HEK293 (cell line): ENCODE measurements around the gene TRAF5.

Source experiments
- BCL11A ChIP-seq: fragments of 450-650 bp; formaldehyde crosslinking; IDR thresholded peaks from 2 replicates; pipeline ENCODE4 v1.5.1; 2016; ENCODE audit warnings: low read depth, missing biosample characterization, missing genetic modification characterization
- TCF7L2 ChIP-seq: IDR thresholded peaks from 2 replicates; pipeline ENCODE4 v1.6.1; 2011; ENCODE audit warnings: low read depth, mild to moderate bottlenecking, inconsistent platforms, low read length, moderate library complexity, borderline replicate concordance
- YY1 ChIP-seq: fragments of 450-650 bp; formaldehyde crosslinking; IDR thresholded peaks from 2 replicates; pipeline ENCODE4 v1.5.1; 2018; ENCODE audit warnings: missing biosample characterization, missing genetic modification characterization
- ZBTB49 ChIP-seq: fragments of 450-650 bp; formaldehyde crosslinking; IDR thresholded peaks from 2 replicates; pipeline ENCODE4 v1.5.1; 2016; ENCODE audit warnings: missing biosample characterization, missing genetic modification characterization, low read depth
- ZFP37 ChIP-seq: fragments of 450-650 bp; formaldehyde crosslinking; IDR thresholded peaks from 2 replicates; pipeline ENCODE4 v1.5.1; 2016; ENCODE audit warnings: missing biosample characterization, missing genetic modification characterization
- ZNF138 ChIP-seq: fragments of 450-650 bp; formaldehyde crosslinking; IDR thresholded peaks from 2 replicates; pipeline ENCODE4 v1.5.1; 2016; ENCODE audit warnings: missing biosample characterization, missing genetic modification characterization, borderline replicate concordance
- ZNF248 ChIP-seq: fragments of 450-650 bp; formaldehyde crosslinking; IDR thresholded peaks from 2 replicates; pipeline ENCODE4 v1.5.1; 2017; ENCODE audit warnings: missing biosample characterization, missing genetic modification characterization
- ZNF292 ChIP-seq: fragments of 450-650 bp; formaldehyde crosslinking; IDR thresholded peaks from 2 replicates; pipeline ENCODE4 v1.5.1; 2016; ENCODE audit warnings: low read depth, missing biosample characterization, missing genetic modification characterization, borderline replicate concordance
- ZNF548 ChIP-seq: fragments of 450-650 bp; formaldehyde crosslinking; IDR thresholded peaks from 2 replicates; pipeline ENCODE4 v1.5.1; 2016; ENCODE audit warnings: missing biosample characterization, missing genetic modification characterization
- ZNF768 ChIP-seq: fragments of 450-650 bp; formaldehyde crosslinking; IDR thresholded peaks from 2 replicates; pipeline ENCODE4 v1.5.1; 2018; ENCODE audit warnings: missing biosample characterization, mild to moderate bottlenecking, missing genetic modification characterization
- TF ChIP-seq, protein P1 (sequence below): fragments of 450-650 bp; formaldehyde crosslinking; IDR thresholded peaks from 2 replicates; pipeline ENCODE4 v1.5.1; 2016; ENCODE audit warnings: missing biosample characterization, missing genetic modification characterization

DNA sequence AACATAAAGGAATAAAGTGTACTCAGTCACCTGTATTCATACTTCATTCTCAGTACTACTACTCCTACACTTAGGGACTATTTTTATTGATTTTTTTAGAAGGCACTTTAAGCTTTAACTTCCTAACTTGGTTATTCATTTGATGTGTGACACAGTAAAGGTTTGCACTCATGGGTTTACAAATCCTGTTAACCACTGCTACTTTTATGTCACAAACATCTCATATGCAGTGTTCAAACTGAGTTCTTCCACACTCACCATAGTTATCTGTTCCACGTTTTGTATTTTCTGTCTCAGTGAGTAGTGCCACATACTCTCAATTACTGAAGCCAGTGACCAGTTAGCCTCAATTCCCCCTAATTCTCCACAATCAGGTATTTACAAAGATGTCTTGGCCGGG lies 34.2 kb upstream of the TRAF5 start:
- no peak for TF ChIP-seq TCF7L2
- TF ChIP-seq ZNF768 (tag by site-specific recombination): no peak
- TF ChIP-seq ZNF138 (tag by site-specific recombination): no peak
- TF ChIP-seq ZFP37: no peak
- TF ChIP-seq YY1 (tag by site-specific recombination): no peak
- no peak for TF ChIP-seq ZBTB49
- TF ChIP-seq ZNF248 (tag by site-specific recombination): no peak
- no peak for TF ChIP-seq BCL11A (tag by site-specific recombination)
- TF ChIP-seq ZNF292: no peak
- TF ChIP-seq, protein P1, sequence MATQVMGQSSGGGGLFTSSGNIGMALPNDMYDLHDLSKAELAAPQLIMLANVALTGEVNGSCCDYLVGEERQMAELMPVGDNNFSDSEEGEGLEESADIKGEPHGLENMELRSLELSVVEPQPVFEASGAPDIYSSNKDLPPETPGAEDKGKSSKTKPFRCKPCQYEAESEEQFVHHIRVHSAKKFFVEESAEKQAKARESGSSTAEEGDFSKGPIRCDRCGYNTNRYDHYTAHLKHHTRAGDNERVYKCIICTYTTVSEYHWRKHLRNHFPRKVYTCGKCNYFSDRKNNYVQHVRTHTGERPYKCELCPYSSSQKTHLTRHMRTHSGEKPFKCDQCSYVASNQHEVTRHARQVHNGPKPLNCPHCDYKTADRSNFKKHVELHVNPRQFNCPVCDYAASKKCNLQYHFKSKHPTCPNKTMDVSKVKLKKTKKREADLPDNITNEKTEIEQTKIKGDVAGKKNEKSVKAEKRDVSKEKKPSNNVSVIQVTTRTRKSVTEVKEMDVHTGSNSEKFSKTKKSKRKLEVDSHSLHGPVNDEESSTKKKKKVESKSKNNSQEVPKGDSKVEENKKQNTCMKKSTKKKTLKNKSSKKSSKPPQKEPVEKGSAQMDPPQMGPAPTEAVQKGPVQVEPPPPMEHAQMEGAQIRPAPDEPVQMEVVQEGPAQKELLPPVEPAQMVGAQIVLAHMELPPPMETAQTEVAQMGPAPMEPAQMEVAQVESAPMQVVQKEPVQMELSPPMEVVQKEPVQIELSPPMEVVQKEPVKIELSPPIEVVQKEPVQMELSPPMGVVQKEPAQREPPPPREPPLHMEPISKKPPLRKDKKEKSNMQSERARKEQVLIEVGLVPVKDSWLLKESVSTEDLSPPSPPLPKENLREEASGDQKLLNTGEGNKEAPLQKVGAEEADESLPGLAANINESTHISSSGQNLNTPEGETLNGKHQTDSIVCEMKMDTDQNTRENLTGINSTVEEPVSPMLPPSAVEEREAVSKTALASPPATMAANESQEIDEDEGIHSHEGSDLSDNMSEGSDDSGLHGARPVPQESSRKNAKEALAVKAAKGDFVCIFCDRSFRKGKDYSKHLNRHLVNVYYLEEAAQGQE (tag by site-specific recombination): no peak
- no peak for TF ChIP-seq ZNF548 (tag by site-specific recombination)
